Renal pelvis (tissue), 4 donors: ENCODE measurements around the gene STIMATE. TPM values are rescaled to one million over a fixed set of nuclear protein-coding genes. Genes with fewer than 3 reads are reported as not detected.

Source experiments
- DNase-seq: peaks from one replicate; pipeline ENCODE4 v3.0.0-alpha.2; 2013
- polyA plus RNA-seq, 3 donors: library from polyadenylated mRNA; unstranded; fragments of 120-200 nt; gene quantifications; one replicate each; pipeline ENCODE4 v1.2.1, GENCODE V29; 2013; ENCODE audit not compliant: insufficient read length in 3 of 3

Gene STIMATE
- polyA plus RNA-seq, 3 donors, result 15.9 to 17.9 (median 16.6) TPM

- DNase-seq, result no peak
Observed at GRCh38 chr3:52793702-52794611, 103.4 kb downstream of the STIMATE start.

GRCh38 chr3:52792961-52793695 is 104.2 kb downstream of the STIMATE start:
- no peak for DNase-seq

GRCh38 chr3:52792413-52792812 is 104.9 kb downstream of the STIMATE start:
- DNase-seq, result no peak

GRCh38 chr3:52791928-52792327 is 105.4 kb downstream of the STIMATE start:
- DNase-seq, result no peak

- no peak for DNase-seq
Observed at GRCh38 chr3:52791366-52791765, 106.0 kb downstream of the STIMATE start.

- no peak for DNase-seq
Observed at GRCh38 chr3:52790741-52791140, 106.6 kb downstream of the STIMATE start.

- DNase-seq, result no peak
Observed at GRCh38 chr3:52790337-52790736, 107.0 kb downstream of the STIMATE start.

- no peak for DNase-seq
Observed at GRCh38 chr3:52789746-52790040, 107.7 kb downstream of the STIMATE start.

GRCh38 chr3:52788890-52789745 is 108.2 kb downstream of the STIMATE start:
- DNase-seq, result no peak

- DNase-seq, result no peak
Observed at GRCh38 chr3:52787672-52788625, 109.4 kb downstream of the STIMATE start.

GRCh38 chr3:52787246-52787645 is 110.1 kb downstream of the STIMATE start:
- no peak for DNase-seq

Other genes with a start within 250 kb of the STIMATE start
- gene PBRM1, start 211.6 kb downstream of the STIMATE start, polyA plus RNA-seq, result 10 to 100 TPM; 56.4 to 60.4 (median 59.4) TPM
- 100 to 1,000 TPM in 2 of 3 donors, 10 to 100 TPM in 1; 92.6 to 111 (median 106) TPM for gene GNL3, start 211.5 kb downstream of the STIMATE start, polyA plus RNA-seq
- 100 to 1,000 TPM; 122 TPM for gene GLT8D1, start 191.8 kb downstream of the STIMATE start, polyA plus RNA-seq
- 100 to 1,000 TPM; 144 to 155 (median 155) TPM for gene SPCS1, start 191.4 kb downstream of the STIMATE start, polyA plus RNA-seq
- gene NEK4, start 126.6 kb downstream of the STIMATE start, polyA plus RNA-seq, result 10 to 100 TPM; 24.2 to 35.7 (median 29.2) TPM
- under 1 TPM in 1 of 3 donors, not detected in 2; 0.12 TPM for gene ITIH1, start 119.9 kb downstream of the STIMATE start, polyA plus RNA-seq
- 1 to 10 TPM; 5.5 to 9.5 (median 5.7) TPM for gene ITIH3, start 102.8 kb downstream of the STIMATE start, polyA plus RNA-seq
- gene ITIH4, start 66.9 kb downstream of the STIMATE start, polyA plus RNA-seq, result 10 to 100 TPM in 2 of 3 donors, 1 to 10 TPM in 1; 7.0 to 14.9 (median 12.4) TPM
- 1 to 10 TPM in 2 of 3 donors, under 1 TPM in 1; 0.75 to 1.4 (median 1.3) TPM for gene MUSTN1, start 62.5 kb downstream of the STIMATE start, polyA plus RNA-seq
- gene SFMBT1, start 148.5 kb upstream of the STIMATE start, polyA plus RNA-seq, result 10 to 100 TPM in 2 of 3 donors, 1 to 10 TPM in 1; 9.9 to 11.7 (median 10.8) TPM
- gene RFT1, start 232.9 kb upstream of the STIMATE start, polyA plus RNA-seq, result 10 to 100 TPM; 24.8 to 28.1 (median 25.9) TPM